Panc1 (cell line): ENCODE results near the gene SLC8B1. TPM values are rescaled to one million over a fixed set of nuclear protein-coding genes. Genes with fewer than 3 reads are reported as not detected.

Source experiments
- ATAC-seq: fragments of 200-7000 bp; cut with Tn5 transposase; 2 replicates; pipeline ENCODE4 v1.9.1; 2020; ENCODE audit warnings: mild to moderate bottlenecking, moderate library complexity
- BruUV-seq: library from RNA; stranded (reverse); fragments of 400-500 nt; replicated peaks from 2 replicates; lab custom pipeline; 2021; lab: Mats Ljungman, UMichigan
- CTCF ChIA-PET: fragments of 300-600 bp; sonication (Branson Sonifier 250); formaldehyde crosslinking; loops from one replicate; lab custom pipeline; 2022; ENCODE audit warnings: antibody characterized with exemption; lab: Charles Lee
- POLR2A ChIA-PET: fragments of 300-600 bp; sonication (Branson Sonifier 250); formaldehyde crosslinking; loops from one replicate; lab custom pipeline; 2022; ENCODE audit warnings: antibody characterized with exemption; lab: Charles Lee
- DNase-seq: peaks from one replicate; pipeline ENCODE4 v3.0.0-alpha.2; 2010; ENCODE audit warnings: low read depth, low spot score
- H3K27ac ChIP-seq: 2 replicates; pipeline ENCODE4 v1.5.1; 2011; ENCODE audit warnings: mild to moderate bottlenecking, low read length, inconsistent platforms
- H3K27me3 ChIP-seq: fragments of 200-500 bp; sonication (Bioruptor generic); 2 replicates; pipeline ENCODE4 v1.6.0; 2014; ENCODE audit warnings: low read length, inconsistent platforms; ENCODE audit not compliant: control insufficient read depth, insufficient read depth
- H3K36me3 ChIP-seq: fragments of 200-500 bp; sonication (Bioruptor generic); 2 replicates; pipeline ENCODE4 v1.5.1; 2014; ENCODE audit warnings: inconsistent platforms, mild to moderate bottlenecking, low read length, moderate library complexity; ENCODE audit not compliant: control insufficient read depth, insufficient read depth
- H3K4me1 ChIP-seq: 2 replicates; pipeline ENCODE4 v1.5.1; 2011; ENCODE audit warnings: inconsistent platforms, mild to moderate bottlenecking, low read length, moderate library complexity; ENCODE audit not compliant: control insufficient read depth, insufficient read depth
- H3K4me3 ChIP-seq, 2 experiments: 2 replicates each; pipeline ENCODE4 v1.5.1; 2011 to 2012; ENCODE audit warnings: low read depth in 2 of 2, low read length in 2 of 2, mild to moderate bottlenecking in 2 of 2, inconsistent platforms in 1 of 2, moderate library complexity in 1 of 2
- H3K9me3 ChIP-seq: fragments of 200-500 bp; sonication (Bioruptor generic); 2 replicates; pipeline ENCODE4 v1.5.1; 2014; ENCODE audit warnings: low read depth, mild to moderate bottlenecking, inconsistent platforms, low read length, moderate library complexity; ENCODE audit not compliant: control insufficient read depth, insufficient read depth
- POLR2AphosphoS5 ChIP-seq: IDR thresholded peaks from 2 replicates; pipeline ENCODE4 v1.6.1; 2012; ENCODE audit warnings: mild to moderate bottlenecking, low read depth, low read length, moderate library complexity
- SIN3A ChIP-seq: IDR thresholded peaks from 2 replicates; pipeline ENCODE4 v1.6.1; 2012; ENCODE audit warnings: low read depth, mild to moderate bottlenecking, low read length, moderate library complexity, borderline replicate concordance; ENCODE audit not compliant: insufficient read depth
- TCF7L2 ChIP-seq: IDR thresholded peaks from 2 replicates; pipeline ENCODE4 v1.6.1; 2011; ENCODE audit warnings: mild to moderate bottlenecking, low read depth, low read length, inconsistent platforms
- in situ Hi-C: cut with HindIII; loops from 2 replicates; pipeline ENCODE4 v1.10.0; 2016; ENCODE audit warnings: low sequenced_read_pairs, low pct_unique_long_range_greater_than_20kb
- intact Hi-C: fragments of 100-400 bp; cut with micrococcal nuclease; formaldehyde crosslinking; loops from one replicate; pipeline ENCODE4 v1.10.0; 2022; ENCODE audit not compliant: unreplicated experiment
- total RNA-seq: library from RNA; stranded (reverse); gene quantifications from one replicate; pipeline ENCODE4 v1.2.1, GENCODE V29; 2021; ENCODE audit not compliant: unreplicated experiment
- TF ChIP-seq, protein P1 (sequence below), 2 experiments: IDR thresholded peaks; 2 replicates each; pipeline ENCODE4 v1.6.1; 2011 to 2012; ENCODE audit warnings: low read depth in 2 of 2, control low read depth in 1 of 2, low read length in 1 of 2, mild to moderate bottlenecking in 1 of 2, moderate library complexity in 1 of 2; ENCODE audit not compliant: insufficient read depth in 1 of 2
- TF ChIP-seq, protein P2 (sequence below): fragments of 450-650 bp; IDR thresholded peaks from 2 replicates; pipeline ENCODE4 v1.5.1; 2017; ENCODE audit warnings: mild to moderate bottlenecking

SLC8B1 gene
- total RNA-seq, 1 experiment from 2014 or later = 26.7 TPM

DNA sequence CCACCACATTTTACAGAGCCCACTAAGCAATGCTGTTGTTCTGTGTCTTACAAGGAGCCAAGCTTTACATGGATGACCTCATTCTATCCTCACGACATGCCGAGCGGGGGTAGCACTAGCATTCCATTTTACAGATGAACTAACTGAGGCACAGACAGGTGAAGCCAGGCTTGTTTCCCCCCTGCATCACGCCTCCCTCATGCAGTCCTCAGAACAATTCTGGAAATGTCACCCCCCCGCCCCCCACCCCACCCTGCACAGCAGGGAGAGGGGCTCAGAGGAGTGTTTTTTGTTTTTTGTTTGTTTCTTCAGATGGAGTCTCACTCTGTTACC, 1.5 kb downstream of the SLC8B1 start:
- no TSS peak for BruUV-seq
- intact Hi-C loops (no loop called here), in situ Hi-C loops (no loop called here)
- no peak overlapping the region for H3K4me3 ChIP-seq
- ChIA-PET CTCF (no interaction called here), POLR2A (no interaction called here)
- H3K4me1 ChIP-seq = peaks cover 10% of the 10 kb centered on the region; the same call in 1 of the 2 replicates
- H3K9me3 ChIP-seq = no peaks in the 10 kb centered on the region
- no peak overlapping the region for H3K27ac ChIP-seq
- H3K36me3 ChIP-seq = no peaks in the 10 kb centered on the region; the same call in 1 of the 2 replicates
- ATAC-seq (no peak), DNase-seq (no peak)
- TF ChIP-seq TCF7L2 (no peak), SIN3A (no peak), POLR2AphosphoS5 (no peak)
- TF ChIP-seq, protein P1, sequence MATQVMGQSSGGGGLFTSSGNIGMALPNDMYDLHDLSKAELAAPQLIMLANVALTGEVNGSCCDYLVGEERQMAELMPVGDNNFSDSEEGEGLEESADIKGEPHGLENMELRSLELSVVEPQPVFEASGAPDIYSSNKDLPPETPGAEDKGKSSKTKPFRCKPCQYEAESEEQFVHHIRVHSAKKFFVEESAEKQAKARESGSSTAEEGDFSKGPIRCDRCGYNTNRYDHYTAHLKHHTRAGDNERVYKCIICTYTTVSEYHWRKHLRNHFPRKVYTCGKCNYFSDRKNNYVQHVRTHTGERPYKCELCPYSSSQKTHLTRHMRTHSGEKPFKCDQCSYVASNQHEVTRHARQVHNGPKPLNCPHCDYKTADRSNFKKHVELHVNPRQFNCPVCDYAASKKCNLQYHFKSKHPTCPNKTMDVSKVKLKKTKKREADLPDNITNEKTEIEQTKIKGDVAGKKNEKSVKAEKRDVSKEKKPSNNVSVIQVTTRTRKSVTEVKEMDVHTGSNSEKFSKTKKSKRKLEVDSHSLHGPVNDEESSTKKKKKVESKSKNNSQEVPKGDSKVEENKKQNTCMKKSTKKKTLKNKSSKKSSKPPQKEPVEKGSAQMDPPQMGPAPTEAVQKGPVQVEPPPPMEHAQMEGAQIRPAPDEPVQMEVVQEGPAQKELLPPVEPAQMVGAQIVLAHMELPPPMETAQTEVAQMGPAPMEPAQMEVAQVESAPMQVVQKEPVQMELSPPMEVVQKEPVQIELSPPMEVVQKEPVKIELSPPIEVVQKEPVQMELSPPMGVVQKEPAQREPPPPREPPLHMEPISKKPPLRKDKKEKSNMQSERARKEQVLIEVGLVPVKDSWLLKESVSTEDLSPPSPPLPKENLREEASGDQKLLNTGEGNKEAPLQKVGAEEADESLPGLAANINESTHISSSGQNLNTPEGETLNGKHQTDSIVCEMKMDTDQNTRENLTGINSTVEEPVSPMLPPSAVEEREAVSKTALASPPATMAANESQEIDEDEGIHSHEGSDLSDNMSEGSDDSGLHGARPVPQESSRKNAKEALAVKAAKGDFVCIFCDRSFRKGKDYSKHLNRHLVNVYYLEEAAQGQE (IDR thresholded peaks at IDR 0.05; ENCODE audit: insufficient read depth in 1 of 2, low read depth in 2 of 2, low read length in 1 of 2) = no peak
- TF ChIP-seq, protein P2, sequence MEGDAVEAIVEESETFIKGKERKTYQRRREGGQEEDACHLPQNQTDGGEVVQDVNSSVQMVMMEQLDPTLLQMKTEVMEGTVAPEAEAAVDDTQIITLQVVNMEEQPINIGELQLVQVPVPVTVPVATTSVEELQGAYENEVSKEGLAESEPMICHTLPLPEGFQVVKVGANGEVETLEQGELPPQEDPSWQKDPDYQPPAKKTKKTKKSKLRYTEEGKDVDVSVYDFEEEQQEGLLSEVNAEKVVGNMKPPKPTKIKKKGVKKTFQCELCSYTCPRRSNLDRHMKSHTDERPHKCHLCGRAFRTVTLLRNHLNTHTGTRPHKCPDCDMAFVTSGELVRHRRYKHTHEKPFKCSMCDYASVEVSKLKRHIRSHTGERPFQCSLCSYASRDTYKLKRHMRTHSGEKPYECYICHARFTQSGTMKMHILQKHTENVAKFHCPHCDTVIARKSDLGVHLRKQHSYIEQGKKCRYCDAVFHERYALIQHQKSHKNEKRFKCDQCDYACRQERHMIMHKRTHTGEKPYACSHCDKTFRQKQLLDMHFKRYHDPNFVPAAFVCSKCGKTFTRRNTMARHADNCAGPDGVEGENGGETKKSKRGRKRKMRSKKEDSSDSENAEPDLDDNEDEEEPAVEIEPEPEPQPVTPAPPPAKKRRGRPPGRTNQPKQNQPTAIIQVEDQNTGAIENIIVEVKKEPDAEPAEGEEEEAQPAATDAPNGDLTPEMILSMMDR = no peak
- H3K27me3 ChIP-seq = no peaks in the 10 kb centered on the region

DNA sequence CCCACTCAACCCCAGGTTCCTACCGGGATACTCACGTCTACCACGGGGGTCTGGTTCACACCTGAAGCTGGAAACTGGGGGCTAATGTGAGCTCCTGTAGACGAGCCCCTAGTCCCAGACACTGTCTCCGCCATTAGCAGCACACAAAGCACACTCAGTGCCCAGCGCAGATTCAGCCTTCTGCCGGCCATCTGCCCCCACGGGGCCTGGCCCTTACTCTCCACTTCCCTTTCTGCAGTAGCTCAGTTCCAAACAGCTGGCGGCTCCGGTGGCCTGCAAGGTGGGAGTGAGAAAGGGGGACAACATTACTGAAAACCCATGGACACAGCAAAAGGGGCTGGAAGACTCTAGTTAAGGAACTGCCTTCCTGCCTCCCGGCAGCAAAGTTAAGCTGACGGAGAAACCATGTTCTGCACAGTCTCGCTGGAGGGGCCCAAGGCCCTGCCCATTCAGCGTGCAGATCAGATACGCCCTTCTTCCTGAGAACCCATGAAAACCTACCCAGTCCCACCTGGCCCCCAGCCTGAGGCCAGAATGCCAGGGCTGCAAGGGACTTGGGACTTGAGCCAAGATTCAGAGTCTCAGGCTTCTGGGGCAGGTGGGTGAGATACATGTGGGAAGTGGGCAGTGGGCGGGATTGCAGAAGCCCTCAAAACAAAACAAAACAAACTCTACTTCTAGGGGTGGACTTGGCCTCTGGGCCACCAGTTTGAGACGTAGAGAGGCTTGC, 2.1 kb downstream of the SLC8B1 start:
- Histone ChIP-seq H3K27ac (no peak overlapping the region), H3K27me3 (no peaks in the 10 kb centered on the region), H3K4me1 (peaks cover 10% of the 10 kb centered on the region; the same call in 1 of the 2 replicates), H3K9me3 (no peaks in the 10 kb centered on the region), H3K4me3 (no peak overlapping the region), H3K36me3 (no peaks in the 10 kb centered on the region; the same call in 1 of the 2 replicates)
- ChIA-PET CTCF (no interaction called here), POLR2A (no interaction called here)
- in situ Hi-C loops = no loop called here
- ATAC-seq (no peak), DNase-seq (no peak)
- TF ChIP-seq, protein P1 (IDR thresholded peaks at IDR 0.05; ENCODE audit: insufficient read depth in 1 of 2, low read depth in 2 of 2, low read length in 1 of 2) = no peak
- no peak for TF ChIP-seq SIN3A
- TF ChIP-seq, protein P2 = no peak
- TF ChIP-seq POLR2AphosphoS5 = no peak
- no peak for TF ChIP-seq TCF7L2
- no TSS peak for BruUV-seq
- intact Hi-C loops = no loop called here
